PC-9 (cell line): ENCODE measurements around the gene SPINK8.

Experiments used
- CTCF ChIP-seq: fragments of 200-600 bp; sonication (generic); conservative IDR thresholded peaks from 2 replicates; pipeline ENCODE4 v1.6.1; 2017; ENCODE audit warnings: mixed run types, antibody characterized with exemption, mild to moderate bottlenecking, moderate library complexity
- EZH2 ChIP-seq: fragments of 200-600 bp; sonication (generic); IDR thresholded peaks from 2 replicates; pipeline ENCODE4 v1.8.0; 2017; ENCODE audit warnings: antibody characterized with exemption, low read depth

DNA sequence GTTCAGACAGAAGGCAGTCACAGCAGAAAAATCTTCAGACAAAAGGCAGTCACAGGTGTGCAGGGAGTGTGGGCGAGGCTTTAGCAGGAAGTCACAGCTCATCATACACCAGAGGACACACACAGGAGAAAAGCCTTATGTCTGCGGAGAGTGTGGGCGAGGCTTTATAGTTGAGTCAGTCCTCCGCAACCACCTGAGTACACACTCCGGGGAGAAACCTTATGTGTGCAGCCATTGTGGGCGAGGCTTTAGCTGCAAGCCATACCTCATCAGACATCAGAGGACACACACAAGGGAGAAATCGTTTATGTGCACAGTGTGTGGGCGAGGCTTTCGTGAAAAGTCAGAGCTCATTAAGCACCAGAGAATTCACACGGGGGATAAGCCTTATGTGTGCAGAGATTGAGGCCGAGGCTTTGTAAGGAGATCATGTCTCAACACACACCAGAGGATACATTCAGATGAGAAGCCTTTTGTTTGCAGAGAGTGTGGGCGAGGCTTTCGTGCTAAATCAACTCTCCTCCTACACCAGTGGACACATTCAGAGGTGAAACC is 65.0 kb downstream of the SPINK8 start:
- TF ChIP-seq CTCF (no peak), EZH2 (no peak)
